Kidney epithelial cell (primary cell): ENCODE measurements around the gene NKAIN1. TPM values are rescaled to one million over a fixed set of nuclear protein-coding genes. Genes with fewer than 3 reads are reported as not detected.
"Not testable (repeated sequence)": the region's sequence is repeated elsewhere in the genome, so short reads cannot be mapped to it uniquely, and the experiment has no call there.

ENCODE experiments used
- DNase-seq: peaks from one replicate; pipeline ENCODE4 v3.0.0-alpha.2; 2010; ENCODE audit warnings: low read depth
- H3K27me3 ChIP-seq: 2 replicates; pipeline ENCODE4 v1.6.0; 2011; ENCODE audit warnings: low read length; ENCODE audit not compliant: control insufficient read depth, insufficient read depth
- H3K36me3 ChIP-seq: 2 replicates; pipeline ENCODE4 v1.5.1; 2011; ENCODE audit warnings: low read length; ENCODE audit not compliant: control insufficient read depth, insufficient read depth
- H3K4me3 ChIP-seq: 2 replicates; pipeline ENCODE4 v1.5.1; 2011; ENCODE audit warnings: low read depth, mild to moderate bottlenecking, control low read depth, low read length
- total RNA-seq: library from RNA; depleted of rRNA; stranded (reverse); fragments of >200 nt; gene quantifications from 2 replicates; pipeline ENCODE4 v1.2.3, GENCODE V29; 2015
- TF ChIP-seq, protein P1 (sequence below): IDR thresholded peaks from 2 replicates; pipeline ENCODE4 v1.5.1; 2011; ENCODE audit warnings: mild to moderate bottlenecking, moderate library complexity, low read length, control low read depth, inconsistent platforms; ENCODE audit not compliant: insufficient read depth, poor library complexity, severe bottlenecking

Gene NKAIN1
- total RNA-seq, 1 donor from 2014 or later = 2.7 TPM

DNA sequence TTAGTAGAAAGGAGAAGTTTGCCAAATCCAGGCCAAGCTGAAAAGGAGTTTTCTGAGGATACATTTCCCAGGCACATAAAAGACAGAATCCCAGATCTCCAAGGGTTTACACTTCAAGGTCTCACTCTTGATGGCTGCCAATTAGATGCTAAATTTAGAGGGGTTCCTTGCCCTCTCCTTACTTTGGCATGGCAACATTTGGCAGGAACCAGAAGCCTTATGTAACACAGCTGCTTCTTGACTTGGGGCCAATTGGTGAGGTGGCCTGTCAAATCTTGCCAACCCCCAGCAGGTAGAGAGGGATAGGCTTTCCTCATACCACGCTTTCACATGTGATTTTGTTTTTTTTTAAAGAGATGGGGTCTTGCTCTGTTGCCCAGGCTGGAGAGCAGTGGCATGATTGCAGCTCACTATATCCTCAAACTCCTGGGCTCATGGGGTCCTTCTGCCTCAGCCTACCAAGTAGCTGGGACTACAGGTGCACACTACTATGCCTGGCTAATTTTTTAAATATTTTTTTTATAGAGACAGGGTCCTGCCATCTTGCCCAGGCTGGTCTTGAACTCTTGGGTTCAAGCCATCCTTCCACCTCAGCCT, 25.2 kb upstream of the NKAIN1 start:
- TF ChIP-seq, protein P1, sequence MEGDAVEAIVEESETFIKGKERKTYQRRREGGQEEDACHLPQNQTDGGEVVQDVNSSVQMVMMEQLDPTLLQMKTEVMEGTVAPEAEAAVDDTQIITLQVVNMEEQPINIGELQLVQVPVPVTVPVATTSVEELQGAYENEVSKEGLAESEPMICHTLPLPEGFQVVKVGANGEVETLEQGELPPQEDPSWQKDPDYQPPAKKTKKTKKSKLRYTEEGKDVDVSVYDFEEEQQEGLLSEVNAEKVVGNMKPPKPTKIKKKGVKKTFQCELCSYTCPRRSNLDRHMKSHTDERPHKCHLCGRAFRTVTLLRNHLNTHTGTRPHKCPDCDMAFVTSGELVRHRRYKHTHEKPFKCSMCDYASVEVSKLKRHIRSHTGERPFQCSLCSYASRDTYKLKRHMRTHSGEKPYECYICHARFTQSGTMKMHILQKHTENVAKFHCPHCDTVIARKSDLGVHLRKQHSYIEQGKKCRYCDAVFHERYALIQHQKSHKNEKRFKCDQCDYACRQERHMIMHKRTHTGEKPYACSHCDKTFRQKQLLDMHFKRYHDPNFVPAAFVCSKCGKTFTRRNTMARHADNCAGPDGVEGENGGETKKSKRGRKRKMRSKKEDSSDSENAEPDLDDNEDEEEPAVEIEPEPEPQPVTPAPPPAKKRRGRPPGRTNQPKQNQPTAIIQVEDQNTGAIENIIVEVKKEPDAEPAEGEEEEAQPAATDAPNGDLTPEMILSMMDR = no peak
- Histone ChIP-seq H3K4me3 (no peak overlapping the region), H3K36me3 (peaks cover 1% of the 10 kb centered on the region), H3K27me3 (no peaks in the 10 kb centered on the region)
- no peak for DNase-seq

DNA sequence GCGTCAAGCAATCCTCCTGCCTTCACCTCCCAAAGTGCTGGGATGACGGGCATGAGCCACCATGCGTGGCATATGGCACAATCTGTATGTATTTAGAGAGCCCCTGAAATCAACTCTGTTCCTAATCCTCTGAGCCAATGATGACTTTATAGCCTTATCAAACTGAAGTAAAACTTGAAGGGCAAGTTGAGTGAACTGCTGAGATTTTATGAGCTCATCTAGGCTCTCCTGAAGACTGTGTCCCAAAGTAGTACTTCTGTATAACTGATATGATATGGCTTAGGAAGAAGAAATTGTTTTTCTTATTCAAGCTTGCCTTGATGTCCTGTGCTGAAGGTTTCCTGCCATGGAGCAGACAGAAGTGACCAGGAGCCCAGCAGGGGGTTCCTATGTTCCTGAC, 23.7 kb upstream of the NKAIN1 start:
- Histone ChIP-seq H3K4me3 (no peak overlapping the region), H3K36me3 (no peaks in the 10 kb centered on the region), H3K27me3 (no peaks in the 10 kb centered on the region)
- TF ChIP-seq, protein P1 = no peak
- DNase-seq = no peak

DNA sequence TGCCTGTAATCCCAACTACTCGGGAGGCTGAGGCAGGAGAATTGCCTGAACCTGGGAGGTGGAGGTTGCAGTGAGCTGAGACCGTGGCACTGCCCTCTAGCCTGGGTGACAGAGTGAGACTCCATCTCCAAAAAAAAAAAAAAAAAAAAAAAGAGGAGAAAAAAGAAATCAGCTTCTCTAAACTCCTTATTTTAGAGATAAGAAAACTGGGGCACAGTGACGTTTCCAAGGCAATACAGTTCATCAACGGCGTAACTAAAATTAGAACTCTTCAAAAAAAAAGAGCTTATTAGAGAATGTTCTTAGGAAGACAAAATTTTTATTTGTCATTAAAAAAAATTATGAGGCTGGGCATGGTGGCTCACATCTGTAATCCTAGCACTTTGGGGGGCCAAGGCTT, 22.7 kb upstream of the NKAIN1 start:
- H3K4me3 ChIP-seq, DNase-seq, H3K27me3 ChIP-seq, H3K36me3 ChIP-seq: not testable (repeated sequence)

DNA sequence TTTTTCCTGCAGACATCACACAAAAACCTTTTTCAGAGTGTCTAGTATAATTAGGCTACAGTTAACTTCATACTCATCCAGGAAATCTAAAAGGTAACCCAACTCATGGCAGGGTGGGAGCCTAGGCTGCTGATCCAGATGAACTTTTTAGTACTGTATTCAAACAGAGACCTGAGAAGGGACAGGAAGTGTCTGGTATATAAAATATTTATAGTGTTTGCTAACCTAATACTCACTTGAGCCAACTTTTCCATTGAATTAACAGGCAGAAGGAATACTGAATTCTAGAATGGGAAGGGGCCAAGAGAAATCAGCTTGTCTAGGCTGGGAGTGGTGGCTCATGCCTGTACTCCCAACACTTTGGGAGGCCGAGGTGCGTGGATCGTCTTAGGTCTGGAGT, 22.2 kb upstream of the NKAIN1 start:
- Histone ChIP-seq H3K27me3 (no peaks in the 10 kb centered on the region), H3K36me3 (no peaks in the 10 kb centered on the region), H3K4me3 (no peak overlapping the region)
- TF ChIP-seq, protein P1 = no peak
- DNase-seq = no peak

DNA sequence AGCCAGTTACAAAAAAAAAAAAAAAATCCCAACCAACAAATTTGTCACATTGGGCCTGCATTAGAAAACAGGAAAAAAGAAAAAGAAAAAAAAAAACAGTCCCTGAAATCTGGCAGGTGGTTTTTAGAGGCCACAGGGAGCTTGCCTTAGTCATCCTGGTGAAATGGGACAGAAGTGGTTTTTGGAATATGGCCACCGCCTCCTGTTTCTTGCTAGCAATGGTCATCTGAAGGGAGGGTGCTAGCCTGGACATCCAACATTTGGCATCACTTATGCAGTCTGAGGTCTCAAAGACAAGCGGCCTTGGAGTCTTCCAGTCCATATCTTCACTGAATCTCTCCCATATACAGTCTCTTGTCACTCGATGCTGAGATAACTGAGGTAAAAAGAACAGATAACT, 20.1 kb upstream of the NKAIN1 start:
- Histone ChIP-seq H3K4me3 (no peak overlapping the region), H3K27me3 (no peaks in the 10 kb centered on the region), H3K36me3 (no peaks in the 10 kb centered on the region)
- TF ChIP-seq, protein P1 = no peak
- no peak for DNase-seq

DNA sequence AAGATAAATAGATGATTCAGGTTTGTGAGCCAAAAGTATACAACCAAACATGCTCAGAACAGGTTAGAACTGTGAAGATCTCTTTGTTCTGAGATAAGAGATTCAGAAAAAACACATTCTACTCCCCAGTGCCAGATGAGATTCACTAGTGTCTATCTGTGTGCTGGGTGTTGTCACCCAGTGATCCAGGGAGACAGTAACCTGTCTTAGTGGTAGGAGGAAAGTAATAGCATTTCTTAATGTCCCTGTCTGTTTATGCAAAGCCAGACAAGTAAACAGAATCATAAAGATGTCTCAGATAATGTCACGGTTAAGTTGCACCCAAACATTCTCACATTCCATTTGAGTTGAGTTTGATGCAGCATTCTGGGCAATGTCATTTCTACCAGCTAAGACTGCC, 18.9 kb upstream of the NKAIN1 start:
- Histone ChIP-seq H3K36me3 (no peaks in the 10 kb centered on the region), H3K4me3 (no peak overlapping the region), H3K27me3 (no peaks in the 10 kb centered on the region)
- TF ChIP-seq, protein P1 = no peak
- no peak for DNase-seq

DNA sequence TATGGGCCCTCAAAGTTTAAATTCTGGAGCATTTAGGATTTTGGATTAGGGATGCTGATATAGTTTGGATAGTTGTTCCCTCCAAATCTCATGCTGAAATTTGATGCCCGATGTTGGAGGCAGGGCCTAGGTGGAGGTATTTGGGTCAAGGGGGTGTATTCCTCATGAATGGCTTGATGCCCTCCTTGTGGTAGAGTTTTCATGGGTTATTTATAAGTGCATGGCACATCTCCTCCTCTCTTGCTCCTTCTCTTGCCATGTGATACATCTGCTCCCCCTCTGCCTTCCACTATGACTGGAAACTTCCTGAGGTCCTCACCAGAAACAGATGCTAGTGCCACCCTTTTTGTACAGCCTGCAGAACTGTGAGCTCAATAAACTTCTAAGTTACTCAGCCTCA, 17.5 kb upstream of the NKAIN1 start:
- Histone ChIP-seq H3K4me3 (no peak overlapping the region), H3K27me3 (no peaks in the 10 kb centered on the region), H3K36me3 (no peaks in the 10 kb centered on the region)
- TF ChIP-seq, protein P1 = no peak
- no peak for DNase-seq
